H54 (cell line): ENCODE measurements around the gene SCN2B.
A peak's percentile ranks its signal among the peaks of the same experiment; 100 is the strongest.

ENCODE experiments used
- DNase-seq: peaks from one replicate; pipeline ENCODE4 v3.0.0; 2011; ENCODE audit warnings: low spot score, mixed read lengths; ENCODE audit not compliant: insufficient read length
- FAIRE-seq: peaks from 3 replicates; lab custom pipeline; 2011; peaks lifted over from hg19 to GRCh38; lab: Jason Lieb, UNC
- POLR2A ChIP-seq: IDR thresholded peaks from 2 replicates; pipeline ENCODE4 v1.6.1; 2011; ENCODE audit warnings: low read depth, mild to moderate bottlenecking, low read length

The SCN2B gene

GRCh38 chr11:118132385-118133151 is 43.9 kb downstream of the SCN2B start:
- FAIRE-seq (no peak), DNase-seq (no peak)
- no peak for TF ChIP-seq POLR2A

- TF ChIP-seq POLR2A: no peak
- FAIRE-seq: no peak
These were observed 46.8 kb downstream of the SCN2B start for GRCh38 chr11:118129471-118130172.

GRCh38 chr11:118128721-118129470 is 47.5 kb downstream of the SCN2B start:
- DNase-seq (no peak), FAIRE-seq (no peak)

More at GRCh38 chr11:118129471-118130172, 46.8 kb downstream of the SCN2B start:
- no peak for DNase-seq

GRCh38 chr11:118128310-118128709 is 48.1 kb downstream of the SCN2B start:
- no peak for TF ChIP-seq POLR2A
- FAIRE-seq: no peak
- no peak for DNase-seq

More at GRCh38 chr11:118128721-118129470, 47.5 kb downstream of the SCN2B start:
- no peak for TF ChIP-seq POLR2A

- peak; percentile 28; the same call in 1 of the 2 replicates for TF ChIP-seq POLR2A
- FAIRE-seq (no peak), DNase-seq (no peak)
These were observed 50.2 kb downstream of the SCN2B start for GRCh38 chr11:118126082-118126838.

- no peak for DNase-seq
- no peak for FAIRE-seq
- no peak for TF ChIP-seq POLR2A
These were observed 51.4 kb downstream of the SCN2B start for GRCh38 chr11:118124929-118125535.

DNA sequence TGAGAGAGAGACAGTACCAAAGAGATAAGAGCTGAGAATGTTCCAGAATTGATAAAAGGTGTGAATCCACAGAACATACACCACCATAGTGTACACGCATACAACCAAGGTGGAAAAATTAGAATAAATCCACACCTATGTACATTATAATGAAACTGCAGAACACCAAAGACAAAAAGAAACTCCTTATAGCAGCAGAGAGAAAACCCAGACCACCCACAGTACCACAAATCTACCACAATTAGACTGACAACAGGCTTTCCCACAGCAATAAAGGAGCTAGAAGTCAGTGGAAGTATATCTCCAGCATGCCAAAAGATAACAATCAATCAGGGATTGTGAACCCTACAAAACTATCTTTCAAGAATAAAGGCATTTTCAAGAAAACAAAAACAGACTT is 55.6 kb downstream of the SCN2B start:
- FAIRE-seq: no peak
- no peak for TF ChIP-seq POLR2A
- no peak for DNase-seq

DNA sequence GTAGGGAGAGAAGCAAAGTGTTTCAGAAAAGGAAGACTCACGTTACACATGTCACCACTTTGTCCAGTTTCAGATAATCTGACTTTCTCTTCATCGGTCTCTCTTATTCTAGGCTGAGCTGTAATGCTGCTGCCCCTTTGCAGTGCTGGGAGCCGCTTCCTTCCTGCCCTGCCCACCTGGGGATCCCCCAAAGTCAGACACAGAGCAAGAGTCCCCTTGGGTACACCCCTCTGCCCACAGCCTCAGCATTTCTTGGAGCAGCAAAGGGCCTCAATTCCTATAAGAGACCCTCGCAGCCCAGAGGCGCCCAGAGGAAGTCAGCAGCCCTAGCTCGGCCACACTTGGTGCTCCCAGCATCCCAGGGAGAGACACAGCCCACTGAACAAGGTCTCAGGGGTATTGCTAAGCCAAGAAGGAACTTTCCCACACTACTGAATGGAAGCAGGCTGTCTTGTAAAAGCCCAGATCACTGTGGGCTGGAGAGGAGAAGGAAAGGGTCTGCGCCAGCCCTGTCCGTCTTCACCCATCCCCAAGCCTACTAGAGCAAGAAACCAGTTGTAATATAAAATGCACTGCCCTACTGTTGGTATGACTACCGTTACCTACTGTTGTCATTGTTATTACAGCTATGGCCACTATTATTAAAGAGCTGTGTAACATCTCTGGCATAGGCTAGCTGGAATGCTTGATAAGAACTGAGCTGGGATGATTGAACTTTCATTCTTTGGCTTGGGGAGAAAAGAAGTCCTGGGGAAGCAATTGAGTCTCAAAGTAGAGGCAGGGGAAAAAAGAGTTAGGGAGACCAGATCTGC is 58.4 kb downstream of the SCN2B start:
- no peak for FAIRE-seq
- DNase-seq: no peak
- TF ChIP-seq POLR2A: no peak

DNA sequence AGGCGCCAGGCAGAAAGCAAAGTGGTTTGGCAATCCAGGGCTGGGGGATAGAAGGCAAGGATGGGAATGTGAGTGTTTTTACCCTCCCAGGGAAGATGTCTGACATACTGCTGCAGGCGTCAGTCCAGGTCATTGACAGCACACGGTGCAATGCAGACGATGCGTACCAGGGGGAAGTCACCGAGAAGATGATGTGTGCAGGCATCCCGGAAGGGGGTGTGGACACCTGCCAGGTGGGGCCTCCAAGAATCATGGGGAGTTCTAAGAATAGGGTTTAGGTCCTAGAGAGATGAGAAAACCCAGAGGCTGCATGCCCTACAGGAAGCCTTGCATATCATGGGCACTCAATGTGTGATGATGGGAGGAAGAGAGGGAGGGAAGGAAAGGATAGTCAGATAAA is 61.4 kb downstream of the SCN2B start:
- FAIRE-seq: no peak
- no peak for DNase-seq
- no peak for TF ChIP-seq POLR2A

GRCh38 chr11:118114266-118114665 is 62.2 kb downstream of the SCN2B start:
- no peak for FAIRE-seq

DNA sequence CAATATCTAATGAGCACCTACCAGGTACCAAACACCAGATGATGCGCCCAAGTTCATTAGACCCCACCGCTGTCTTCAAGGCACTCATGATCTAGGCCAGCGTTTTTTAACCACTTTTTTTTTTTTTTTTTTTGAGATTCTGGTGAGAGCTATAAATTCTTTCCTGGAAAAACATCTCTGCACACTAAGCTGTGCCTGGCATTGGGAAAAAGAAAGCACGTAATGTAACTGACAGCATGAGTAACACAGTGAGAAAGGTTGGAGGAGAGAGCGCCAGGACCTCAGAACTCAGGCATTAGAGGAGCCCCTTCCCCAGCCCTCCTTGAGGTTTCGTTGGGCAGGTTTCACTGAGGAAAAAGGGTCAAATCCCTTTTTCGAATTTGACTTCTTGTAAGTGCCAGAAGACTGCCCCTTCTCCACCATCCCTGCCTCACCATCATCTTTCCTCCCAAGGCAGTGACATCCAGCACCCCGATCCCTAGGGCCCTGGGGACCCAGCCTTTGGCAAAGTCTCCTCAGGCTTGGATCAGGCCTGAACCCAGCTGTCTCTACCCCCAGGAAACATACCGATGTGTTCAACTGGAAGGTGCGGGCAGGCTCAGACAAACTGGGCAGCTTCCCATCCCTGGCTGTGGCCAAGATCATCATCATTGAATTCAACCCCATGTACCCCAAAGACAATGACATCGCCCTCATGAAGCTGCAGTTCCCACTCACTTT is 63.6 kb downstream of the SCN2B start:
- no peak for TF ChIP-seq POLR2A
- DNase-seq (no peak), FAIRE-seq (no peak)

More at GRCh38 chr11:118114266-118114665, 62.2 kb downstream of the SCN2B start:
- no peak for TF ChIP-seq POLR2A
- DNase-seq: no peak
